Measurements from ENCODE around the gene FAM193A.
A peak's percentile ranks its signal among the peaks of the same experiment; 100 is the strongest.
"Not testable (repeated sequence)": the region's sequence is repeated elsewhere in the genome, so short reads cannot be mapped to it uniquely, and the experiment has no call there.

The FAM193A gene

DNA sequence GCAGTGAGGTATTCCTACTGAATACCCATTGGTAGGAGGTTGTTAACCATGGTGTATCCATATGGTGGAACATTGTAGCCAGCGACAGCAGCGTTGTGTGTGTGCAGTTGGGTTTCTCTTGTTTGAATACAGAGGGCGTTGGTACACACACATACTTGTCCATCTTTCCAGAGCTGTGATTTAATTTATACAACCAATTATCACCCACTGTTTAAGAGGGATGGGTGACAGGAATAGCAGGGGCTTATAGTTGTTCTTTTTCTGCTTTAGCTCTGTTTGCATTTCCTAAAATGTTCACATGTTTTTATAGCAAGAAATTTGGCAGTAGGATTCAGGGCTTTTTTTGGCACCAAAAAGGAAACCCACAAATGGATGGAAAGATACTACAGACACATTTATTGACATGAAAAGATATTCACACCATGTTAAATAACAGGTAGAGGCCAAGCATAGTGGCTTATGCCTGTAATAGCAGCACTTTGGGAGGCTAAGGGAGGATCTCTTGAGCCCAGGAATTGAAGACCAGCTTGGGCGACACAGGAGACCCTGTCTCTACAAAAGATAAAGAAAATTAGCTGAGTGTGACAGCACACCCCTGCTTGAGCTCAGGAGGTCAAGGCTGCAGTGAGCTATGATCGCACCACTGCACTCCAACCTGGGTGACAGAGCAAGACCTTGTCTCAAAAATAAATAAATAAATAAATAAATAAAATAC, 159.1 kb downstream of the FAM193A start:
- DNase-seq = no peak

DNA sequence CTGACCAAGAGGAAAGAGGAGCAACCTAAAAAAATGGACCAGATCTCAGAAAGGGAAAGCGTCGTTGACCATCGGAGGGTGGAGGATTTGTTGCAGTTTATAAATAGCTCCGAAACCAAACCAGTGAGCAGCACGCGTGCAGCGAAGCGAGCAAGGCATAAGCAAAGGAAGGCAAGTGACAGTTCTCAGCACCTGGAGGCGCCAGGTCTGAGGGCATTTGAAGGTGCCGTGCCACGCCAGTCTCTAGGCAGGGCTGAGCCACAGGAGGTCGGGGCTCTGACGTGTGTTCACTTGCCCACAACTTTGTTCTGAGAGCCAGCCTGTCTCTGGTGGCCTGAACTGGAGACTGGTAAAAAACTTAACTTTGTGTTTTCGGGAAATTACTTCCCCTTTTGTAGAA, 160.0 kb downstream of the FAM193A start:
- DNase-seq = no peak

DNA sequence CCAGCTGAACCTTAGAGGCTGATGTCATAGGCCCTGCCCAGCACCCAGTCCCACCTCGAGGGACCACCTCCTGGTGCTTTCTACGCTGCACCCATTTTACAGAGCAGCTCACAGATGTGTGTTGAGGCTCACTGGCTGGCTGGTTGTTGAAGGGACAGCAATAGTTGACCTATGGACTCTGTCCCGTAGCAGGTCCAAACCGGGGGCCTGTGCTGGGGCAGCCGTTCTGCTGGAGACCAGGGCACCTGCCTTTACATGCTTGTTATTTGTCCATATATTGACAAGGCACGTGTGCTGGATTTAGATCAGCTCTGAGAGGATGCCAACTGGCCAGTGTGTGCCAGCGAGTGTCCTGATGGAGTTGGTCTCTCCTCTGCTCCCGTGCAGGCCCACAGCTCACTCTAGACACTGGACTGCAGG, 161.6 kb downstream of the FAM193A start:
- no peak for DNase-seq

DNA sequence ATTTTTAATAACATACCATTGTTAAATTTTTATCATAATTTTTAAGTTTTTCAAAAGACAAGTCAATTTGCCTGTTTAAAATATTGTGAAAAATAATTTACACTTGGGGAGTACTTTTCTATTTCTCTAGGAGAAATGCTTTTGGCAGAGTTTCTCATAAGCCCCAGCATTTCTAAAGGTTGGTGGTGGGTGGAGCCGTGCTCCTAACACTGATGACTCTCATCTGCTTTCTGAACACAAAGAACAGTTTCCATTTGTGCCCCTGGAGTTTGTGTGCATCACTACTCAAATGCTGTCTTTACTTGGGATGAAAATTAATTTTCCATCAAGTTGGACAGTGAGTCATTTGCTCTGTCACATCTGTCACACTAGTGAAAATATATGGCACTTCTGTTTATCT, 162.1 kb downstream of the FAM193A start:
- no peak for DNase-seq

DNA sequence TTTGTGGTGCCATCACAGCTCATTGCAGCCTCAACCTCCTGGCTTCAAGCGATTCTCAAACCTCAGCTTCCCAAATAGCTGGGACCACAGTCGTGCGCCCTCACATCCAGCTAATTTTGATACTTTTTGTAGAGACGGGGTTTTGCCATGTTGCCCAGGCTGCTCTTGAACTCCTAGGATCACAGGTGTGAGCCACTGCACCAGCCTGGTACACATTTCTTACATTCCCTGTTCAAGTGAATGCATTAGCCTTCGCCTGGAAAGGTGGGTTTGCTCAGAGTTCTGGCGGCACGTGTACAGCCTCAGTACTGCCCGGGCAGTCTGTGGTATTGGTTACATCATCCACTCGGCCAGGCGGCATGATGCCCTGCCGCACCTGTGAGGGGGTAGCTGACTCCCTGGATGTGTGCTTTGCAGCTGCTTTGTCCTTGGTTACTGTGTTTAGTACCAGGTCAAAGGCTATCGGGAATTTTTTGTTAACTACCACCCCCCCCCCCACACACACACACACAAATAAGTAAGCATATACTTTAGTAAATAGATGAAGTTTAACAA, 162.6 kb downstream of the FAM193A start:
- no peak for DNase-seq

DNA sequence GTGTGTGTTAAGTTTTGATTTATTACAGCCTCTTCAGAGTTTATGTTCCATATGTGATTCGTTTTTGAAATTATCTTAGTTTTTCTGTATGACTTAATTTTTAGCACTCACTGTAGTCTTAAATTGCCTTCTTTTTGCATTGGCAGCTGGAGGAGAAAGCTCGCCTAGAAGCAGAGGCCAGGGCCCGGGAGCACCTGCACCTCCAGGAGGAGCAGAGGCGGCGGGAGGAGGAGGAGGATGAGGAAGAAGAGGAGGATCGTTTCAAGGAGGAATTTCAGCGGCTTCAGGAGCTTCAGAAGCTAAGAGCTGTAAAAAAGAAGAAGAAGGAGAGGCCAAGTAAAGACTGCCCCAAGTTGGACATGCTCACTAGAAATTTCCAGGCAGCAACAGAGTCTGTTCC, 163.1 kb downstream of the FAM193A start:
- no peak for DNase-seq

DNA sequence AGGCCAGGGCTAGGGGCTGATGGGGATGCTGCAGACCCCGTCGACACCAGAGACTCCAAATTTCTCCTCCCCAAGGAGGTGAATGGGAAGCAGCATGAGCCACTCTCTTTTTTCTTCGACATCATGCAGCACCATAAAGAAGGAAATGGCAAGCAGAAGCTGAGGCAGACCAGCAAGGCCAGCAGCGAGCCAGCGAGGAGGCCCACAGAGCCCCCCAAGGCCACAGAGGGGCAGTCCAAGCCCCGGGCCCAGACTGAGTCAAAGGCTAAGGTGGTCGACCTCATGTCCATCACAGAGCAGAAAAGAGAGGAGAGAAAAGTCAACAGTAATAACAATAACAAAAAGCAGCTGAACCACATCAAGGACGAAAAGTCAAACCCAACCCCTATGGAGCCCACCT, 163.6 kb downstream of the FAM193A start:
- no peak for DNase-seq

DNA sequence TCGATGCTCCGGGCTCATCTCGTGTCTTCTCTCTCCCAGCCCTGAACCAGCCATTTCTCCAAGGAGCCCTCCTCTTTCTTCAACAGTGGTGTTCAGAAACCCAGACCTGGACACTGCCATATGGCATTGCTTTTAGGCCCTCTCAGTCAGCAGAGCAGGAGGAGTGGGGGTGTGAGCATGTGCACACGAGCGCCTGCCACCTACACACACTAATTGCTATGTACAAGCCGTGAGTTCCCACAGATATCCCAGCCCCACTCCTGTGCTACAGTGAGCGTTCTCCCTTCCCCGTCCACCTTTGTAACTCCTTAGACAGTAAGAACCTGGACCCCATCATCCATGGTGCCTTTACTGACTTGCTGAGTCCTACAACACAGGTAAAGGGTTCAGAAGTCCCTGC, 165.9 kb downstream of the FAM193A start:
- DNase-seq = no peak

DNA sequence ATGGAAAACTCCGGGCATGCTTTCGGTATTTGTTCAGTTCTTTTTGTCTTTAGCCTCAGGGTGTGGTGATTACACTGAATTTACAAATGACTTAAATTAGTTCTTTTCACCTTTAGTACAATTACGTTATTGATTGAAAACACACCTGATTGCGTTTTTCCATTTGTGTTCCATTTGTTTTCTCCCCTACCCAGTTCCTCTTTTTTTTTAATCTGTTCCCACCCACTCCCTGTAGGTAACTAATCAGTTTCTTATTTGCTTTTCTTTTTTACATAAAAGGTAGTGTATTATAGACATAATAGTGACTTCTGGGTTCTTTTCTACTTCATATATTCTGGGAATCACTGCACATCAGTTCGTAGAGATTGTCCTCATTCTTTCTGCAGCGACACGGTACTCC, 166.3 kb downstream of the FAM193A start:
- DNase-seq = no peak

DNA sequence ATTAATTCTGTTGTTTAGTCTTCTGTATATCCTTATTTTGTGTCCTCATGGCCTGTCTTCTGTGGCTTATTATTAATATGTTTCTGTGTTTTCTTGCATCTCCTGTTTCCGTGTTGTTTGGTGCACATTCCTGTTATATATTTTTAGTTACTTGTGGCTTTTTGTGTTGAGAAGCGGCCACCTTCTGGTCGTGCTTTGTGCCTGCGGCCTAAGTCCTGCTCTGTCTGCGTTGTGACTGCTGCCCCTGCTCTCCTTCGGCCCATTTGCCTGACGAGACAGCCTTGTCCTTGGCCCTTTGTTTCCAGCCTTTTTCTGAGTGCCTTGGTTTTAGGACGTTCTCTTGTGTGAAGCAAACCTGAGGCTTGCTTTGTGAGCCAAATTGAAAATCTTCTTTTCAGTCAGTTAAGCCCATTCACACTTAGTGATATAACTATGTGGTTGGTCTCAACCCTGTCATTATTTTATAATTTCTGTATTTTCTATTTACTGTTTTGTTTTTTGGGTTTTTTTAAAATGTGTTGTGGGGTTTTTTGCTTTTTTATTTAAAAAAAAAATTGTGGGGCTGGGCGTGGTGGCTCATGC, 175.9 kb downstream of the FAM193A start:
- no peak for DNase-seq

DNA sequence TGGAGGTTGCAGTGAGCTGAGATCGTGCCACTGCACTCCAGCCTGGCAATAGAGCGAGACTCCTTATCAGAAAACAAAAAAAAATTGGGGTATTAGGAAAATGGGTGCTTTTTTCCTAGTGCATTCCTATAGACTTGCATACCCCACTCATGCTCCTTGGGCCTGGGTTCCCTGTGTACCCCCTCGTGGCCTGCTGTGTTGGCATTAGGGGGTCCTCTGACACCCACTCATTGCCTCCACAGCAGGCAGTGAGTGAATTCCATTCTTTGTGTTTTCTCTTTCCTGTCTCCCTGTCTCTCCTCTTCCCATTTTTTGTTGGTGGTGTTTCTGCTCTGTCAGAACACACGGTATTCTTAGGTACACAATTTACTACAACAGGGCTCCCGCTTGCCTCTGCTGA, 176.9 kb downstream of the FAM193A start:
- no peak for DNase-seq

DNA sequence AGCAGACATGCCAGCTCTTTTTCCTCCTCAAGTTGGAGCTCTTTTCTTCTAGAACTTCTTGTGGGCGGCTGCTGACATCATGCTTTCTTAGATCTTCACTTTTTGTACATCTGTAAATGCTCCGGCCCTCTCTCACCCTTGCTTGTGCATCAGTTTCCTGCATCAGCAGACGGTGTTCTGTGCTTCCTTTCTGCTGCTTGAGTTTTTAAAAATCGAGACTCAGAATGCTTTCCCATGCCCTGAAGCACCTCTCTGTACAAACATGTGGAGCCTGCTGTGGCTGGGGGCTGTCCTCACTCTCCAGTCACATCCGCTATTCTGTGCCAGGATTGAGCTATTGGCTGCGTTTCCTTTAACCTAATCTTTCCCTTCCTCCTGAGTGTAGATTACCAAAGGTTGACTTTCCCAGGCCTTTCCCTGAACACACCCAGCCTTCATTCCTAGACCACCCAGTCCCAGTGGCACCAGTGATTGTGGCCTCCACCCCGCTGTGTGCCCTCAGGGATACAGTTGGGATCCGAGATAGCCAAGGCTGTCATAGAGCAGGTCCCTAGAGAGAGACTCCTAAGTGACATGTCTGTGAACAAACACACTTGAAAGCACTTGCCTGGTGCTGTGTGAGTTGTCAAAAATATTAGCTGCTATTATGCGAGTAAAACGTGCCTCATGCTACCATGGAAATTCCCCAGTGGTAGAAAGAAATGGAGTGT, 177.8 kb downstream of the FAM193A start:
- DNase-seq = peak; percentile 29

DNA sequence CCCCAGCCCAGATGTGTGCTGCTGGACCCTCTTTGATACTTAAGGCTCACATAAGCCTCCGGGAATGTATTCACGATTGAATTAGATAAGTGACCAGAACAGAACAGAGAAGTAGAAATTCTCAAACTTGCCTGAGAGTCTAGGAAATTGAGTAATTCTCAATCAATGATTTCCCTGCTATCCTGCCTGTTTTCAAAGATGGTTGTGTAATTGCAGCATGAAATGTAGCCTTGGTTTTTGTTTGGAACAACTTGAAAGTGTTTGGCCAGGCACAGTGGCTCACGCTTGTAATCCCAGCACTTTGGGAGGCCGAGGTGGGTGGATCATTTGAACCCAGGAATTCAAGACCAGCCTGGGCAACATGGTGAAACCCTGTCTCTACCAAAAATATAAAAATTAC, 178.5 kb downstream of the FAM193A start:
- DNase-seq = no peak

DNA sequence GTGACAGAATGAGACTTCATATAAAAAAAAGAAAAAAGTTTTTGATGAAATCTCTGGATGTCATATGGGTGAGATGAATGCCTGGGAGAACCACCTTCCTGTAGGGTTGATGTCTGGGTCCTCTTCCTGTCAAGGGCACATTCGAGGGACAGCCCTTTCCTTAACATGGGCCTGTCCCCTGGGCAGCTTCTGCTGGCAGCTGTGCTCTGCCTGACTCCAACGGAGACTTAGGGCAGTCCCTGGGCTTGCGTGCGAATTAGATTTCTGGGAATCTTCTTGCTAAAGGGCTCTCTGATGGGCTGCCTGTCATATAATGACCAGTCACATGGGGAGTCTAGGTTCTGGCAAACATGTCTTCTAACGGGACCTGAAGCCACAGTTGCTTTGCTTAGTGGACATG, 179.0 kb downstream of the FAM193A start:
- DNase-seq = no peak

DNA sequence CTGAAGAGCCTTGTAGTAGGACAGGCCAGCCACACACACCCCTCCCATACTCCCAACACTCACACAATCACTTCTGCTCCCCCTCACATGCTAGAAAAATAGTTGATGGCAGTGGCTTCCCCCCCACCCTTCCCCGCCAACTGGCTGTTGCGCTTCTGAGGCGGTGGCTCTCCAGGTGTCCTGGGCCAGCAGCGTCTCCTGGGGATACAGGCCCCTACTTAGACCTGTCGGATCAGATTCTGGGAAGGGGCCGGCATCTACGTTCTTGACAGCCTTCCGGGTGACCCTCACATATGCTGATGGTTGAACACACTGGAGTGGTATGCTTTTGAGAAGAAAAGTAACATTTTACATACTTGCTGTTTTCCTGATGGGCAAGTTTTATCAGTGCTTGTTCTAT, 179.8 kb downstream of the FAM193A start:
- DNase-seq = no peak

DNA sequence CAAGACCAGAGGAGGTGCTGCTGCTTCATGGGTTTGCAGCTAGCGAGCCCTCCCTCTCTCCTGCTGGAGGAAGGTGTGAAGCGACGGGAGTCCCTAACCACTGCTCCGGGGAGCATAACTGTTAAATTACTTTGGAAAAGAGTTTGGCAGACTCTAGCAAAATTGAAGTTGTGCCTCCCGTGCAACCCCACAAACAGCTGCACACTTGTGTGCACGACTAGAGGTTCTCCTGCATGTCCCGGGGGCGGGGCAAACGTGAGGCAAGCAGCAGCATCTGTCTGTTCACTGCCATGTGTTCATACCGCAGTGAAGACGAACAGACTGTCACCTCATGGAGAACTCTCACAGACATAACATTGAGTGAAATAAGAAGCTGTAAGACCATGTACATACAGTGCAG, 185.1 kb downstream of the FAM193A start:
- DNase-seq = no peak

DNA sequence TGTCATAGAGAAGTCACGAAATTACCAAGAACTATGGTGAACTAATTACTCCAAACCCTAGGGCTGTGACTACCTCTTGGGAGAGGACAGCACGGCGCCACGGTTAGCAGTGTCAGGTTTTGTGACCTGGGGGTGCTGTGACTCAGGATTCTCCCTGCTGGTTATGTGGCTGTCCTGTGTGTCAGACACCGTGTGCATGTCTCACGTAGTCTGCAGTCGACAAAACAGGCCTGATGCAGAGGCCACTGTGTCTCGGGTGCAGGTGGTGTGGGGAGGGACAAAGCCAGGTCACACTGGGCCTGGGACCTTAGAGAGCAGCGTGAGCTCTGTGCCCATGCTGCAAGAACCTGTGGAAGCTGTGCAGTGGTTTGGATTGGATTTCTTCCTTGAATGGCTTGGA, 185.6 kb downstream of the FAM193A start:
- DNase-seq = no peak

DNA sequence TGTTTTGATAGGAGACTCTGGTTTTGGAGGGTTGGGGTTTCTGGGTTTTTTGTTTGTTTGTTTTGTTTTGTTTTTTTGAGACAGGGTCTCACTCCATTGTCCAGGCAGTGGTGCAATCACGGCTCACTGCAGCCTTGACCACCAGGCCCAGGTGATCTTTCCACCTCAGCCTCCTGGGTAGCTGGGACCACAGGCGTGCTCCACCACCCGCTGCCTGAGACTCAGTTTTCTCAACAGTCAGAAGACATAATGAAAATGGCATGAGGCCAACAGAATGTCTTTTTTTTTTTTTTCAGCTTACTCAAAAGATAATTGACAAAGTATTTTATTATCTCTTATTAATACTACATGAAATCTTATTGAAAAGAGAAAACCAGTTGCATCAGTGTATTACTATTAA, 187.3 kb downstream of the FAM193A start:
- DNase-seq = no peak

DNA sequence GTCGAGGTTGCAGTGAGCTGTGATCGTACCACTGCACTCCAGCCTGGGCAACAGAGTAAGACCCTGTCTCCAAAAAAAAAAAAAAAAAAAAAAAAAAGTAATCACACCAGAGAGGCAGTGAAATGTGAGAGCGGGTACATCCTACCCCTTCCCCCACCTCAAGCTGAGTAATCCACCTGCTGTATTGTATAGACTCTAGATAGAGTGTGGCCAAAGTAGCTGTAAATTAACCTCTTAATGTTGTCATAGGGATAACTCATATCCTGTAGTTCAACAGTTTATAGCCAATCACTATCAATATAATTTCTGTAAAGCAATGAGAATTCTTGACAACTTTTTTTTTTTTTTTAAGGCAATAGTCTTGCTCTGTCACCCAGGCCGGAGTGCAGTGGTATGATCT, 188.9 kb downstream of the FAM193A start:
- no peak for DNase-seq

DNA sequence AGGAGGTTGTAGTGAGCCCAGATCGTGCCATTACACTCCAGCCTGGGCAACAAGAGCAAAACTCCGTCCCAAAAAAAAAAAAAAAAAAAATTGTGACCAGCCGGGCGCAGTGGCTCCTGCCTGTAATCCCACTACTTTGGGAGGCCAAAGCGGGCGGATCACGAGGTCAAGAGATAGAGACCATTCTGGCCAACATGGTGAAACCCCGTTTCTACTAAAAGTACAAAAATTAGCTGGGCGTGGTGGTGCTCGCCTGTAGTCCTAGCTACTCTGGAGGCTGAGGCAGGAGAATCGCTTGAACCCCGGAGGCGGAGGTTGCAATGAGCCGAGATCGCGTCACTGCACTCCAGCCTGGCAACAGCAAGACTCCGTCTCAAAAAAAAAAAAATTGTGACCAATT, 190.4 kb downstream of the FAM193A start:
- not testable (repeated sequence) for DNase-seq

DNA sequence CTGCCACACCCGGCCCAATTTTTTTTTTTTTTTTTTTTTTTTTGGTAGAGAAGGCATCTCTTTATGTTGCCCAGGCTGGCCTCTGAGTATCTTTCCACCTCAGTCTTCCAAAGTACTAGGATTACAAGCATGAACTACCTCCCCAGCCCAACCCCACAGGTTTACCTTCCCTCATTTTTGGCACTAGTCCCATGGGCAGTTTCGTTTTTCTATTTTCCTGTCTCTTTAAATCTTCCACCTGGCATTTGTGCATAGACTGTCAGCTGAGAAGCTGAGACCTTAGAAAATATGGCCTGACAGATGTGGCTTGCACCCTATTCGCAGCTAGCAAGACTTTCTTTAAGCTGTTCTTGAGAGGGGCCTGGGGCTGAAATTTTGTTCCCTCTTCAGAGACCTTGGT, 191.8 kb downstream of the FAM193A start:
- DNase-seq = no peak

DNA sequence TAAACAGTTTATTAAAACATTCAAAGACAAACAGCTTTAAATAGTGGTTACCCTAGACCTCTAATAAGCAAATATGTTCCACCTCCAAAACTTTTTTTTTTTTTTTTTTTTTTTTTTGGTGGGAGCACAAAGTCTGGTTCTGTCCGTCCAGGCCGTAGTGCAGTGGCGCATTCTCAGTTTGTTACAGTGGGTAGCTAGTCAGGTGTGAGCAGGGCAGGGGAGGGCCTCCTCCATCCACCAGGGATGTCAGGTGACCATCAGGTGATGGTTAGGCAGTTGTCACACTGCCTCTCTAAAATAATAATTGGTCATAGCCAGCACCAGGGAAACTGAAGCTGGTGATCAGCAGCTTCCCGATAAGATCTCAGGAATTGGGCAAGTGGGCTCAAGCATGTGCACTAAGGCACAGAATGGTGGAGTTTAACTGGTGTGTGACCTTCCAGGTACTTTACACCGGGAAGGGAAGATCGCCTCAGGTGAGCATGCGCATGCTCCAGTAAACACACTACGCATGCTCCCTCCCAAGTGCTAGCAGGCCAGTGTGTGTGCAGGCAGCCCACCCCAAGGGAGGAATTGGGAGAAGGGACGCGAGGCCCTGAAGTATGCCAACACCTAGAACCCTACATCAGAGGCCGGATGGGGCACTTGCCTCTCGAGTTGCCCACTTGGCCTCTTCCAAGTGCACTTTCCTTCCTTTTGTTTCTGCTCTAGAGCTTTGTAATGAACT, 192.5 kb downstream of the FAM193A start:
- no peak for DNase-seq

DNA sequence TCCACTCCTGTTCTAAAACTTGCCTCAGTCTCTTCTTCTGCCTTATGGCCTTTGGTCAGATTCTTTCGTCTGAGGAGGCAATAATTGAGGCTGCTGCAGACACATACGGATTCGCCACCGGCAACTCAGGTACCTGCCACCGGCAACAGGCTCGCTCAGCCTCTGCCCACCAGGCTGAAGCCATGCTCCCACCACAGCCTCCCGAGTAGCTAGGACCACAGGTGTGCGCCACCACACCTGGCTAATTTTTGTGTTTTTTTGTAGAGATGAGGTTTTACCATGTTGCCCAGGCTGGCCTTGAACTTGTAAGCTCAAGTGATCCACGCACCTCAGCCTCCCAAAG, 193.1 kb downstream of the FAM193A start:
- no peak for DNase-seq

DNA sequence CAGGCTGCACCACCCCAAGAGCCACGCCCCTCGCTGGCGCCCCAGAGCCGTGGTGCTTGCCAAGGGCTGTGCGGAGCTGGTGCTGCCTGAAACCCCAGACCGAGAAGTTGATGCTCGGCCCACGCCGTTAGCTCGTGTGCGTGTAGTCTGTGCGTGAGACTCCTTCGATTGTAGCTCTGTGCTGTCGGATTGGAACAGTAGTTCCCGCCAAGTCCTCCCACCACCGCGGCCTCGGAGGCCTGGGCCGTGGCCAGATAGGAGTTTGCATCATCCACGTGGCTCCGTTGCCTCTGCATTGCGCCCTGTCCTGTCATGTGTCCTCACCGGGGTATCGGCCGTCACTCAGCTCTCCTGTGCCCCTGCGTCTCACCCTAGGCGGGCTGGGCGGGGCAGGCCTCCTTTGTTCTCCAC, 195.5 kb downstream of the FAM193A start:
- no peak for DNase-seq

Measured in activated CD4-positive, alpha-beta T cell treated with anti-CD3 and anti-CD28 coated beads, Interleukin-2, Interleukin-6, amounts not matched to agents 100 ng/mL and 50 ng/mL, durations not matched to agents 16 hours and 8 hours (primary cell).